Cardiac atrium fibroblast (primary cell): ENCODE data around the gene CDC25C. TPM values are rescaled to one million over a fixed set of nuclear protein-coding genes. Genes with fewer than 3 reads are reported as not detected.

Experiments
- total RNA-seq: library from RNA; depleted of rRNA; stranded (reverse); fragments of >200 nt; gene quantifications from 2 replicates; pipeline ENCODE4 v1.2.3, GENCODE V29; 2015

Gene CDC25C
- total RNA-seq = 0.54 and 4.4 TPM in 2 replicates

GRCh38 chr5:138331449-138332368 is at the start of gene CDC25C:
Gene CDC25C, minus strand, starts transcription at chr5:138331804. Its CDS starts 624 bp downstream, at chr5:138331180.

DNA sequence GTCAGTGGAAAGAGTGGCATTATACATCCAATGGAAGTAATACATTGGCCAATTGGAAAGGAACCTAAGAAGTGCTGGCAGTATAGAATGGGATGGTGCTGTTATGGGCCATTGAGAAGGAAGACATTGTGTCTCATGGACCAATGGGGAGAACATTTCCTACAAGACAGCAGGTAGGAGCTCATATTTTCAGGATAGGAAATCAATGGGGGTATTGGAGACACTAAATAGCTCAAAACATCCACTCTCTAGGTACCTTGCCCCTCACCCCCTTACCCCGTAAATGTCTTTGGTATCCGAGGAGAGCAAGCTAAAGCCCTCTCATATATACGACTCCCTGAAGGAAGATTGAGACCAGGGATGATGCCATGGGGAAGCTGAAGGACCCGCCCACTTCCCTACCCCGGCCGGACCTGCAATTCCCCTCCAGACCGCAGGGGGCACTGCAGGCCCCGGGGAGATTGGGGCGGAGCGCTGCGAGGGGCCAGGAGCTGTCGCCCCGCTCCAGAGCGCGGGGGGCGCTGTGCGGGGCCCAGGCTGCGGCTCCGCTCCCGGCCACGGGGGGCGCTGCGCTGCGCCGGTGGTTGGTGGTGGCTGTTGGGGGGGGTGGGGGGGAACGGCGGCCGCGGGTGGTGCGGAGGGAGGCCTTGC is 20.6 kb upstream of the CDC25C start, which contains the start of gene KDM3B:
Gene KDM3B, plus strand, starts transcription at position 615 of the 651 bp plus-strand sequence. CDS start 111 bp downstream, outside the sequence.

DNA sequence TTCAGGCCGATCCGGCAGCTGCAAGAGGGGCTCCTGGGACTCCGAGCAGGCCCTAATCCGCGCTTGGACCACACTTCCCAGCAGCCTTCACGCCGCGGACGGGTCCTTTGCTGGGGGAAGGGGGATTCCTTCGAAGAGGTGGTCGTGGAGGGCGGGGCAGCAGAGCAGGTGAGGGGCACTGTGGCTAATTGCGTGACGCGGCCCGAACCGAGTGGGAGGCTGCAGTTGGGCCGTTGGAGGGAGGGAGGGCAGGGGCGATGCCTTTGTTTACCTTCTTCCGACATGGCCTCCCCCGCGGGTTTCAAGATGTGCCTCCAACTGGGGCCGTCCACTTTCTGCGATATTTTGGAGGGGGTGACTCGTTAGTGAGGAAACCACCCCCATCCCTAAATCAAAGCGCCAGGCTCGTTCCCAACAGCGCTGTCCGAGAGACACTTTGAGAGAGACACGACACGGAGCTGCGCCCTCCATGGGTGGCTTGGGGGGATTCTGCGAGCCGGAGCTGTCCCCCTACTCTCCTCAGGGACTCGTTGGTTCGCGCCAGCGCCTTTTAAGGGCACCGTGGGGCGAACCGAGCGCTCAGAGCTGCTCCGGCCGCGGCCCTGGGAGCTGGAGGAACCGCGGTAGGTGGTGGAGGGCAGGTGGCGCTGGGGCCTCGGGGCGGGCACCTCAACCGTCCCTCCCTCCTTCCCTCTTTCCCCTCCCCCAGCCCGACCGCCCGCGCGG is 6.2 kb upstream of the CDC25C start, which contains the start of gene FAM53C:
Gene FAM53C, plus strand, starts transcription at position 582 of the 726 bp plus-strand sequence. CDS start 3,070 bp downstream, outside the sequence.

DNA sequence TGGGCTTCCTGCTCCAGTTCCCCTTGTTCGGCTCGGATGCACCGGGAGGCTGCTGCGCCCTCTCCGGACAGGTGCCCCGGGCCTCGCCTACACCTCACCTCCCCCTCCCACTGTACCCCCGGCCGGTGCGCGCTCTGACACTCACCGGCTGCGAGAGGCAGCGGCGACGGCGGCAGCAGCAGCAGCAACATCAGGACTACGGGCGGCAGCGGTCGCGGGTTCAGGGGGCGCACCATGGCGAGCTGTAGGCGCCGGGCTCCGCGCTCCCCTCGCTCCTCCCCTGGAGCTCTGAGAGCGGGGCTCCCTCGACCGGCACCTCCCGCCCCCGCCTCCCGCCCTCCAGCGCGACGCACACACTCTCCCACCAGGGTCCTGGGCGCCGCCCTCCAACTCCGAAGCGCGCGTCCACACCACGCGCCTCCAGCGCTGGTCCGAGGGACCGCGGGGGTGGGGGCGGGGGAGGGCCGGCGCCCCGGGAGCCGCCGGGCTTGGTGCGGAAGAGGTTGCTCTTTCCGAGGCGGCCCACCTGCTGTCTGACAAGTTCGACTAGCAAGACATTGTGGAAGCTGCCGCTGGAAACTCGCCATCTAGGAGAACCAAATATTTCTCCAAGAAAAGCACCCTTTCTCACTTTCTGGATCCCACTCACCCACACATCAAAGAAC is 57.3 kb downstream of the CDC25C start, which contains the start of gene GFRA3:
Gene GFRA3, minus strand, starts transcription at position 433 of the 665 bp plus-strand sequence. Its CDS starts 197 bp downstream, at position 236.

Other genes with a start within 250 kb of the CDC25C start
- not detected in 2 replicates for gene WNT8A, start 247.8 kb downstream of the CDC25C start, total RNA-seq
- gene NME5, start 192.4 kb downstream of the CDC25C start, total RNA-seq = 0.18 and 1.9 TPM in 2 replicates
- 16.0 and 29.8 TPM in 2 replicates for gene BRD8, start 153.2 kb downstream of the CDC25C start, total RNA-seq
- 14.6 and 15.9 TPM in 2 replicates for gene KIF20A, start 152.7 kb downstream of the CDC25C start, total RNA-seq
- gene CDC23, start 118.5 kb downstream of the CDC25C start, total RNA-seq = 20.9 and 21.9 TPM in 2 replicates
- not detected in 2 replicates for gene GFRA3, start 57.2 kb downstream of the CDC25C start, total RNA-seq
- gene FAM53C, start 6.5 kb upstream of the CDC25C start, total RNA-seq = 25.4 and 26.2 TPM in 2 replicates
- 15.7 and 30.1 TPM in 2 replicates for gene KDM3B, start 20.9 kb upstream of the CDC25C start, total RNA-seq
- 7.9 and 8.3 TPM in 2 replicates for gene REEP2, start 107.3 kb upstream of the CDC25C start, total RNA-seq
- gene EGR1, start 133.7 kb upstream of the CDC25C start, total RNA-seq = 30.8 and 64.1 TPM in 2 replicates
- gene ETF1, start 211.4 kb upstream of the CDC25C start, total RNA-seq = 80.5 and 86.5 TPM in 2 replicates
- 236 and 274 TPM in 2 replicates for gene HSPA9, start 243.6 kb upstream of the CDC25C start, total RNA-seq